Stomach (tissue), 9 donors: ENCODE results near the gene ROBO1. TPM values are rescaled to one million over a fixed set of nuclear protein-coding genes. Genes with fewer than 3 reads are reported as not detected.

Source experiments
- DNase-seq, 2 donors: peaks; one replicate each; pipeline versions ENCODE4 v3.0.0 to v3.0.0-alpha.2; 2013 to 2019
- H3K27ac ChIP-seq, 5 donors: fragments of 200-600 bp in 4 of 5; sonication (generic) in 4 of 5; one replicate each; pipeline ENCODE4 v1.5.1; 2013 to 2019; ENCODE audit warnings: mild to moderate bottlenecking in 1 of 5, moderate library complexity in 1 of 5
- H3K27me3 ChIP-seq, 3 donors: fragments of 200-600 bp; sonication (generic); one replicate each; pipeline ENCODE4 v1.5.1; 2017 to 2019; ENCODE audit warnings: mixed run types in 1 of 3
- H3K36me3 ChIP-seq, 4 donors: fragments of 200-600 bp; sonication (generic); 1 replicate in 3 of 4; 2 replicates in 1 of 4; pipeline ENCODE4 v1.5.1; 2016 to 2019
- H3K4me1 ChIP-seq, 4 donors: fragments of 200-600 bp; sonication (generic); one replicate each; pipeline ENCODE4 v1.5.1; 2016 to 2019
- H3K4me3 ChIP-seq, 4 donors: fragments of 200-600 bp; sonication (generic) in 3 of 4; one replicate each; pipeline ENCODE4 v1.5.1; 2016 to 2019; ENCODE audit warnings: mild to moderate bottlenecking in 1 of 4
- H3K9me3 ChIP-seq, 4 donors: fragments of 200-600 bp; sonication (generic); one replicate each; pipeline ENCODE4 v1.5.1; 2016 to 2019
- CTCF ChIP-seq, 7 experiments: fragments of 450-650 bp in 4 of 7; fragments of 200-600 bp in 3 of 7; sonication (generic) in 3 of 7; IDR thresholded peaks; one replicate each; pipeline ENCODE4 v1.5.1; 2016 to 2019; ENCODE audit warnings: antibody characterized with exemption in 7 of 7, control low read depth in 2 of 7, mild to moderate bottlenecking in 1 of 7
- EP300 ChIP-seq: sonication (generic); formaldehyde crosslinking; IDR thresholded peaks from one replicate; pipeline ENCODE4 v1.6.1; 2017; ENCODE audit warnings: antibody characterized with exemption
- POLR2A ChIP-seq, 4 donors: fragments of 450-650 bp; IDR thresholded peaks; one replicate each; pipeline ENCODE4 v1.6.1; 2016; ENCODE audit warnings: antibody characterized with exemption in 4 of 4, control low read depth in 2 of 4, mild to moderate bottlenecking in 1 of 4, moderate library complexity in 1 of 4
- POLR2AphosphoS5 ChIP-seq, 3 donors: sonication (generic); formaldehyde crosslinking; IDR thresholded peaks; one replicate each; pipeline ENCODE4 v1.6.1; 2016; ENCODE audit warnings: antibody characterized with exemption in 3 of 3
- WGBS, 5 donors: extraction: QIAGEN DNeasy Blood & Tissue Kit in 3 of 5; methylation state at CpG; one replicate each; pipeline versions ENCODE4 v1.1.5 to v1.1.7; 2013 to 2018; 5-methylcytosine and 5-hydroxymethylcytosine counted together
- intact Hi-C: fragments of 100-400 bp; cut with DNase I; formaldehyde crosslinking; loops from one replicate; pipeline ENCODE4 v1.15.1; 2023; ENCODE audit warnings: low total_unique reads
- polyA plus RNA-seq, 3 donors: library from polyadenylated mRNA; stranded (reverse); fragments of 200-250 nt; gene quantifications; one replicate each; pipeline ENCODE4 v1.2.3, GENCODE V29; 2013
- total RNA-seq, 5 donors: library from RNA; depleted of rRNA; stranded (reverse); fragments of >200 nt; gene quantifications; one replicate each; pipeline versions ENCODE4 v1.1.0 to v1.2.3, GENCODE V29; 2014 to 2016
- donor health status: healthy with polysubstance abuse.
- donor health status: Bipolar disorder and iron deficiency.
- donor health status: healthy.

The ROBO1 gene
- total and polyA plus RNA-seq, 8 donors: 2.0 to 174 (median 4.5) TPM

GRCh38 chr3:79246875-79247724, 520.7 kb downstream of the ROBO1 start:
- DNase-seq: no peak
- H3K4me3 ChIP-seq: no peak overlapping the region
- no peak for TF ChIP-seq EP300
- no peak for TF ChIP-seq POLR2AphosphoS5 (IDR thresholded peaks at IDR 0.05)
- H3K27ac ChIP-seq: peak overlapping the region in 3 of 5 donors; percentile 2 to 38 (median 7)
- peaks cover 0 to 19% (median 2%) of the 10 kb centered on the region in 4 donors for H3K4me1 ChIP-seq
- intact Hi-C loops: no loop called here
- H3K36me3 ChIP-seq: no peaks in the 10 kb centered on the region
- peaks cover 0 to 6% (median under 1%) of the 10 kb centered on the region in 4 donors for H3K9me3 ChIP-seq
- 29 to 33% (median 33%) methylated on average over 8 of the region's 8 CpGs for WGBS, 5 donors
- H3K27me3 ChIP-seq: no peaks in the 10 kb centered on the region

- WGBS, 5 donors: 4 to 36% (median 12%) methylated on average over 1 of the region's 1 CpG
- no peak for DNase-seq
Observed at GRCh38 chr3:79245284-79246138, 522.3 kb downstream of the ROBO1 start.

GRCh38 chr3:79236496-79236895, 531.3 kb downstream of the ROBO1 start:
- no peak overlapping the region for H3K4me3 ChIP-seq
- TF ChIP-seq EP300 (no peak), POLR2A (IDR thresholded peaks at IDR 0.05) (no peak), POLR2AphosphoS5 (IDR thresholded peaks at IDR 0.05) (no peak), CTCF (IDR thresholded peaks at IDR 0.05) (no peak)
- no peak for DNase-seq
- H3K27ac ChIP-seq: no peak overlapping the region
- no peaks in the 10 kb centered on the region for H3K4me1 ChIP-seq
- intact Hi-C loops: no loop called here
- WGBS, 5 donors: 80 to 91% (median 84%) methylated on average over 1 of the region's 1 CpG
- H3K9me3 ChIP-seq: peaks cover 0 to 4% (median 0%) of the 10 kb centered on the region in 4 donors
- no peaks in the 10 kb centered on the region for H3K36me3 ChIP-seq
- no peaks in the 10 kb centered on the region for H3K27me3 ChIP-seq

More at GRCh38 chr3:79245284-79246138, 522.3 kb downstream of the ROBO1 start:
- peaks cover 0 to 11% (median 4%) of the 10 kb centered on the region in 4 donors for H3K9me3 ChIP-seq
- H3K4me1 ChIP-seq: peaks cover 0 to 19% (median 2%) of the 10 kb centered on the region in 4 donors
- no peak overlapping the region for H3K4me3 ChIP-seq
- no peaks in the 10 kb centered on the region for H3K36me3 ChIP-seq
- no peaks in the 10 kb centered on the region for H3K27me3 ChIP-seq
- no peak overlapping the region for H3K27ac ChIP-seq
- TF ChIP-seq POLR2A (IDR thresholded peaks at IDR 0.05) (no peak), POLR2AphosphoS5 (IDR thresholded peaks at IDR 0.05) (no peak), EP300 (no peak), CTCF (IDR thresholded peaks at IDR 0.05) (no peak)
- intact Hi-C loops: no loop called here

GRCh38 chr3:79233431-79234060, 534.3 kb downstream of the ROBO1 start:
- Histone ChIP-seq H3K27me3 (no peaks in the 10 kb centered on the region), H3K4me3 (no peak overlapping the region), H3K4me1 (no peaks in the 10 kb centered on the region), H3K36me3 (no peaks in the 10 kb centered on the region), H3K27ac (no peak overlapping the region), H3K9me3 (peaks cover 0 to 4% (median 0%) of the 10 kb centered on the region in 4 donors)
- intact Hi-C loops: no loop called here
- DNase-seq: no peak
- WGBS, 5 donors: 73 to 81% (median 77%) methylated on average over 7 of the region's 7 CpGs
- TF ChIP-seq CTCF (IDR thresholded peaks at IDR 0.05) (no peak), POLR2AphosphoS5 (IDR thresholded peaks at IDR 0.05) (no peak), POLR2A (IDR thresholded peaks at IDR 0.05) (no peak), EP300 (no peak)
